Measurements from ENCODE around the gene PADI3.
"Not testable (repeated sequence)": the region's sequence is repeated elsewhere in the genome, so short reads cannot be mapped to it uniquely, and the experiment has no call there.

The PADI3 gene

GRCh38 chr1:17215545-17215890 lies 33.4 kb upstream of the PADI3 start:
- DNase-seq: no peak

GRCh38 chr1:17216078-17216477 lies 32.8 kb upstream of the PADI3 start:
- DNase-seq: no peak

- no peak for DNase-seq
These were observed 31.3 kb upstream of the PADI3 start for GRCh38 chr1:17217607-17218006.

- DNase-seq: no peak
These were observed 30.0 kb upstream of the PADI3 start for GRCh38 chr1:17218939-17219338.

- no peak for DNase-seq
These were observed 28.6 kb upstream of the PADI3 start for GRCh38 chr1:17220287-17220686.

- no peak for DNase-seq
These were observed 26.3 kb upstream of the PADI3 start for GRCh38 chr1:17222557-17222956.

GRCh38 chr1:17224434-17224833 lies 24.5 kb upstream of the PADI3 start:
- DNase-seq: no peak

GRCh38 chr1:17225140-17225539 lies 23.8 kb upstream of the PADI3 start:
- DNase-seq: no peak

GRCh38 chr1:17227358-17227915 lies 21.5 kb upstream of the PADI3 start:
- DNase-seq: no peak

- no peak for DNase-seq
These were observed 20.3 kb upstream of the PADI3 start for GRCh38 chr1:17228619-17229018.

- DNase-seq: no peak
These were observed 19.5 kb upstream of the PADI3 start for GRCh38 chr1:17229379-17229778.

GRCh38 chr1:17230106-17230505 lies 18.8 kb upstream of the PADI3 start:
- no peak for DNase-seq

- DNase-seq: no peak
These were observed 18.1 kb upstream of the PADI3 start for GRCh38 chr1:17230671-17231310.

- DNase-seq: no peak
These were observed 15.9 kb upstream of the PADI3 start for GRCh38 chr1:17232759-17233661.

GRCh38 chr1:17233675-17234320 lies 15.1 kb upstream of the PADI3 start:
- DNase-seq: peak; percentile 76

- DNase-seq: no peak
These were observed 14.5 kb upstream of the PADI3 start for GRCh38 chr1:17234405-17234804.

- no peak for DNase-seq
These were observed 13.6 kb upstream of the PADI3 start for GRCh38 chr1:17235135-17235885.

GRCh38 chr1:17236779-17237560 lies 11.9 kb upstream of the PADI3 start:
- DNase-seq: peak; percentile 94

- DNase-seq: no peak
These were observed 11.4 kb upstream of the PADI3 start for GRCh38 chr1:17237561-17237903.

- peak; percentile 62 for DNase-seq
These were observed 9.5 kb upstream of the PADI3 start for GRCh38 chr1:17239420-17239819.

GRCh38 chr1:17241011-17241779 lies 7.7 kb upstream of the PADI3 start:
- DNase-seq: not testable (repeated sequence)

GRCh38 chr1:17241780-17242074 lies 7.2 kb upstream of the PADI3 start:
- not testable (repeated sequence) for DNase-seq

All from suppressor macrophage treated with lipopolysaccharide for 4 hours (primary cell).